HepG2 (cell line): ENCODE results near the gene PXMP4. TPM values are rescaled to one million over a fixed set of nuclear protein-coding genes. Genes with fewer than 3 reads are reported as not detected.
A peak's percentile ranks its signal among the peaks of the same experiment; 100 is the strongest.

Source experiments
- EHMT2 ChIP-seq: fragments of 200-600 bp; sonication (generic); IDR thresholded peaks from 2 replicates; pipeline ENCODE4 v1.7.0; 2017; ENCODE audit warnings: antibody characterized with exemption, low read depth, low read length, borderline replicate concordance
- SSRP1 ChIP-seq: IDR thresholded peaks from 2 replicates; pipeline ENCODE4 v1.6.1; 2016; ENCODE audit warnings: control low read depth
- ZNF235 ChIP-seq: sonication (generic); formaldehyde crosslinking; IDR thresholded peaks from 2 replicates; pipeline ENCODE4 v1.8.1; 2023; ENCODE audit warnings: mild to moderate bottlenecking, missing genetic modification reagents, borderline replicate concordance
- ZNF34 ChIP-seq: sonication (generic); formaldehyde crosslinking; IDR thresholded peaks from 2 replicates; pipeline ENCODE4 v1.4.0; 2020; ENCODE audit warnings: mild to moderate bottlenecking, missing genetic modification reagents, borderline replicate concordance
- ZNF563 ChIP-seq: sonication (generic); formaldehyde crosslinking; IDR thresholded peaks from 2 replicates; pipeline ENCODE4 v1.8.0; 2022; ENCODE audit warnings: mild to moderate bottlenecking, moderate library complexity, missing genetic modification reagents
- polyA plus RNA-seq, 8 experiments: library from polyadenylated mRNA; depleted of rRNA in 3 of 8; stranded (reverse) in 7 of 8; unstranded in 1 of 8; fragments of >200 nt; fragmentation: Illumina TruSeq in 4 of 8; extraction: Trizol in 4 of 8; gene quantifications; 2 replicates each; pipeline versions ENCODE4 v1.2.1 to v1.2.3, GENCODE V29; 2011 to 2016; ENCODE audit warnings: low read depth in 4 of 8, missing spikeins in 1 of 8, mixed read lengths in 1 of 8; ENCODE audit not compliant: insufficient read depth in 1 of 8
- total RNA-seq, 5 experiments: library from RNA; depleted of rRNA; stranded (reverse); fragments of >200 nt; fragmentation: Illumina TruSeq; extraction: Trizol; gene quantifications; 2 replicates each; pipeline ENCODE4 v1.2.3, GENCODE V29; 2016; ENCODE audit warnings: low read depth in 1 of 5
- TF ChIP-seq, protein P1 (sequence below): sonication (generic); formaldehyde crosslinking; IDR thresholded peaks from 2 replicates; pipeline ENCODE4 v1.4.0; 2020; ENCODE audit warnings: missing genetic modification reagents, borderline replicate concordance
- TF ChIP-seq, protein P2 (sequence below), 2 experiments: sonication (generic) in 1 of 2; formaldehyde crosslinking in 1 of 2; IDR thresholded peaks; 2 replicates each; pipeline versions ENCODE4 v1.6.1 to v1.9.0; 2014 to 2022; ENCODE audit warnings: antibody characterized with exemption in 1 of 2, borderline replicate concordance in 1 of 2, inconsistent platforms in 1 of 2, low read depth in 1 of 2, missing genetic modification reagents in 1 of 2
- TF ChIP-seq, protein P3 (sequence below), 2 experiments: sonication (generic) in 1 of 2; formaldehyde crosslinking in 1 of 2; IDR thresholded peaks; 2 replicates each; pipeline versions ENCODE4 v1.5.1 to v1.6.1; 2011 to 2020; ENCODE audit warnings: borderline replicate concordance in 1 of 2, low read depth in 1 of 2, low read length in 1 of 2, mild to moderate bottlenecking in 1 of 2, missing genetic modification reagents in 1 of 2, moderate library complexity in 1 of 2
- TF ChIP-seq, protein P4 (sequence below): sonication (generic); formaldehyde crosslinking; IDR thresholded peaks from 2 replicates; pipeline ENCODE4 v1.5.0; 2020; ENCODE audit warnings: mild to moderate bottlenecking, missing genetic modification reagents
- TF ChIP-seq, protein P5 (sequence below): sonication (generic); formaldehyde crosslinking; IDR thresholded peaks from 2 replicates; pipeline ENCODE4 v1.4.0; 2020; ENCODE audit warnings: missing genetic modification reagents

Gene PXMP4
- total and polyA plus RNA-seq, 2 of the 13 experiments (the other 11 are each of a cell fraction or from before 2014, with no cell fraction given) = not detected

DNA sequence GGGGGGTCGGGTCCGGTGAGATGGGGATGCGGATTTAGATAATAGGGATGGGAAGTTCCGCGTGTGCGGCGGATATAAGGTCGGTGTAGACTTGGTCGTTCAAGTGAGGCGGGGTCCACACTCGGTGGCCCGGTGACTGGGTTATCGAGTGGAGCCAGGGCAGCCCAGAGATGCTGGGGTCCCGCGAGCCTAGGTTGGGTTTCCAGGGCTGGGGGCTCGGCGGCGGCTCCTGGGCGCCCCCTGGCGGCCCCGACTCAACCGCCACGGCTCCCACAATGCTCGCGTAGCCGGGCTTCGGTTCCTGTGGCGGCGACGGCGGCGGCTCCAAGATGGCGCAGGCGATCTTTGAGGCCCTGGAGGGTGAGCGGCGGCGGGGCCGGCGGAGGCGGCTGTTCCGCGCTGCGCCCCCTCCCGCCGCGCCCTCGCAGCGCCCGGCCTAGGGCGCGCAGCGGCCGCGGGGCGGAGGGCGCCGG is 11.6 kb upstream of the PXMP4 start, which contains the start of gene ZNF341 (continued):
- TF ChIP-seq, protein P1, sequence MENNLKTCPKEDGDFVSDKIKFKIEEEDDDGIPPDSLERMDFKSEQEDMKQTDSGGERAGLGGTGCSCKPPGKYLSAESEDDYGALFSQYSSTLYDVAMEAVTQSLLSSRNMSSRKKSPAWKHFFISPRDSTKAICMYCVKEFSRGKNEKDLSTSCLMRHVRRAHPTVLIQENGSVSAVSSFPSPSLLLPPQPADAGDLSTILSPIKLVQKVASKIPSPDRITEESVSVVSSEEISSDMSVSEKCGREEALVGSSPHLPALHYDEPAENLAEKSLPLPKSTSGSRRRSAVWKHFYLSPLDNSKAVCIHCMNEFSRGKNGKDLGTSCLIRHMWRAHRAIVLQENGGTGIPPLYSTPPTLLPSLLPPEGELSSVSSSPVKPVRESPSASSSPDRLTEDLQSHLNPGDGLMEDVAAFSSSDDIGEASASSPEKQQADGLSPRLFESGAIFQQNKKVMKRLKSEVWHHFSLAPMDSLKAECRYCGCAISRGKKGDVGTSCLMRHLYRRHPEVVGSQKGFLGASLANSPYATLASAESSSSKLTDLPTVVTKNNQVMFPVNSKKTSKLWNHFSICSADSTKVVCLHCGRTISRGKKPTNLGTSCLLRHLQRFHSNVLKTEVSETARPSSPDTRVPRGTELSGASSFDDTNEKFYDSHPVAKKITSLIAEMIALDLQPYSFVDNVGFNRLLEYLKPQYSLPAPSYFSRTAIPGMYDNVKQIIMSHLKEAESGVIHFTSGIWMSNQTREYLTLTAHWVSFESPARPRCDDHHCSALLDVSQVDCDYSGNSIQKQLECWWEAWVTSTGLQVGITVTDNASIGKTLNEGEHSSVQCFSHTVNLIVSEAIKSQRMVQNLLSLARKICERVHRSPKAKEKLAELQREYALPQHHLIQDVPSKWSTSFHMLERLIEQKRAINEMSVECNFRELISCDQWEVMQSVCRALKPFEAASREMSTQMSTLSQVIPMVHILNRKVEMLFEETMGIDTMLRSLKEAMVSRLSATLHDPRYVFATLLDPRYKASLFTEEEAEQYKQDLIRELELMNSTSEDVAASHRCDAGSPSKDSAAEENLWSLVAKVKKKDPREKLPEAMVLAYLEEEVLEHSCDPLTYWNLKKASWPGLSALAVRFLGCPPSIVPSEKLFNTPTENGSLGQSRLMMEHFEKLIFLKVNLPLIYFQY = peak; percentile 16; the same call in 1 of the 2 replicates
- TF ChIP-seq EHMT2 (no peak), ZNF34 (CRISPR knock-in tag) (no peak), ZNF563 (no peak), SSRP1 (peak; percentile 93), ZNF235 (CRISPR knock-in tag) (0 out of 2 replicates have a peak, but pooled peaks have one; percentile 71)
- TF ChIP-seq, protein P2, sequence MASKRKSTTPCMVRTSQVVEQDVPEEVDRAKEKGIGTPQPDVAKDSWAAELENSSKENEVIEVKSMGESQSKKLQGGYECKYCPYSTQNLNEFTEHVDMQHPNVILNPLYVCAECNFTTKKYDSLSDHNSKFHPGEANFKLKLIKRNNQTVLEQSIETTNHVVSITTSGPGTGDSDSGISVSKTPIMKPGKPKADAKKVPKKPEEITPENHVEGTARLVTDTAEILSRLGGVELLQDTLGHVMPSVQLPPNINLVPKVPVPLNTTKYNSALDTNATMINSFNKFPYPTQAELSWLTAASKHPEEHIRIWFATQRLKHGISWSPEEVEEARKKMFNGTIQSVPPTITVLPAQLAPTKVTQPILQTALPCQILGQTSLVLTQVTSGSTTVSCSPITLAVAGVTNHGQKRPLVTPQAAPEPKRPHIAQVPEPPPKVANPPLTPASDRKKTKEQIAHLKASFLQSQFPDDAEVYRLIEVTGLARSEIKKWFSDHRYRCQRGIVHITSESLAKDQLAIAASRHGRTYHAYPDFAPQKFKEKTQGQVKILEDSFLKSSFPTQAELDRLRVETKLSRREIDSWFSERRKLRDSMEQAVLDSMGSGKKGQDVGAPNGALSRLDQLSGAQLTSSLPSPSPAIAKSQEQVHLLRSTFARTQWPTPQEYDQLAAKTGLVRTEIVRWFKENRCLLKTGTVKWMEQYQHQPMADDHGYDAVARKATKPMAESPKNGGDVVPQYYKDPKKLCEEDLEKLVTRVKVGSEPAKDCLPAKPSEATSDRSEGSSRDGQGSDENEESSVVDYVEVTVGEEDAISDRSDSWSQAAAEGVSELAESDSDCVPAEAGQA (IDR thresholded peaks at IDR 0.05; ENCODE audit: low read depth) = peak; percentile 74; the same call in 1 of the 2 replicates
- TF ChIP-seq, protein P2 (CRISPR knock-in tag; IDR thresholded peaks at IDR 0.05; ENCODE audit: borderline replicate concordance) = no peak
- TF ChIP-seq, protein P3, sequence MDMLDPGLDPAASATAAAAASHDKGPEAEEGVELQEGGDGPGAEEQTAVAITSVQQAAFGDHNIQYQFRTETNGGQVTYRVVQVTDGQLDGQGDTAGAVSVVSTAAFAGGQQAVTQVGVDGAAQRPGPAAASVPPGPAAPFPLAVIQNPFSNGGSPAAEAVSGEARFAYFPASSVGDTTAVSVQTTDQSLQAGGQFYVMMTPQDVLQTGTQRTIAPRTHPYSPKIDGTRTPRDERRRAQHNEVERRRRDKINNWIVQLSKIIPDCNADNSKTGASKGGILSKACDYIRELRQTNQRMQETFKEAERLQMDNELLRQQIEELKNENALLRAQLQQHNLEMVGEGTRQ (IDR thresholded peaks at IDR 0.05; ENCODE audit: low read depth, low read length) = no peak
- TF ChIP-seq, protein P3 (CRISPR knock-in tag; IDR thresholded peaks at IDR 0.05; ENCODE audit: borderline replicate concordance) = no peak
- TF ChIP-seq, protein P4, sequence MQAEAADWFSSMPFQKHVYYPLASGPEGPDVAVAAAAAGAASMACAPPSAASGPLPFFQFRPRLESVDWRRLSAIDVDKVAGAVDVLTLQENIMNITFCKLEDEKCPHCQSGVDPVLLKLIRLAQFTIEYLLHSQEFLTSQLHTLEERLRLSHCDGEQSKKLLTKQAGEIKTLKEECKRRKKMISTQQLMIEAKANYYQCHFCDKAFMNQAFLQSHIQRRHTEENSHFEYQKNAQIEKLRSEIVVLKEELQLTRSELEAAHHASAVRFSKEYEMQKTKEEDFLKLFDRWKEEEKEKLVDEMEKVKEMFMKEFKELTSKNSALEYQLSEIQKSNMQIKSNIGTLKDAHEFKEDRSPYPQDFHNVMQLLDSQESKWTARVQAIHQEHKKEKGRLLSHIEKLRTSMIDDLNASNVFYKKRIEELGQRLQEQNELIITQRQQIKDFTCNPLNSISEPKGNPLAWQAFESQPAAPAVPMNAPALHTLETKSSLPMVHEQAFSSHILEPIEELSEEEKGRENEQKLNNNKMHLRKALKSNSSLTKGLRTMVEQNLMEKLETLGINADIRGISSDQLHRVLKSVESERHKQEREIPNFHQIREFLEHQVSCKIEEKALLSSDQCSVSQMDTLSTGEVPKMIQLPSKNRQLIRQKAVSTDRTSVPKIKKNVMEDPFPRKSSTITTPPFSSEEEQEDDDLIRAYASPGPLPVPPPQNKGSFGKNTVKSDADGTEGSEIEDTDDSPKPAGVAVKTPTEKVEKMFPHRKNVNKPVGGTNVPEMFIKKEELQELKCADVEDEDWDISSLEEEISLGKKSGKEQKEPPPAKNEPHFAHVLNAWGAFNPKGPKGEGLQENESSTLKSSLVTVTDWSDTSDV (CRISPR knock-in tag) = no peak
- TF ChIP-seq, protein P5, sequence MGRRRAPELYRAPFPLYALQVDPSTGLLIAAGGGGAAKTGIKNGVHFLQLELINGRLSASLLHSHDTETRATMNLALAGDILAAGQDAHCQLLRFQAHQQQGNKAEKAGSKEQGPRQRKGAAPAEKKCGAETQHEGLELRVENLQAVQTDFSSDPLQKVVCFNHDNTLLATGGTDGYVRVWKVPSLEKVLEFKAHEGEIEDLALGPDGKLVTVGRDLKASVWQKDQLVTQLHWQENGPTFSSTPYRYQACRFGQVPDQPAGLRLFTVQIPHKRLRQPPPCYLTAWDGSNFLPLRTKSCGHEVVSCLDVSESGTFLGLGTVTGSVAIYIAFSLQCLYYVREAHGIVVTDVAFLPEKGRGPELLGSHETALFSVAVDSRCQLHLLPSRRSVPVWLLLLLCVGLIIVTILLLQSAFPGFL = 0 out of 2 replicates have a peak, but pooled peaks have one; percentile 74
